ENCODE data around the gene NELL1. TPM values are rescaled to one million over a fixed set of nuclear protein-coding genes. Genes with fewer than 3 reads are reported as not detected.

NELL1 gene
- total and polyA plus RNA-seq, 2 experiments from 2014 or later: 1.6 TPM; not detected in 1

DNA sequence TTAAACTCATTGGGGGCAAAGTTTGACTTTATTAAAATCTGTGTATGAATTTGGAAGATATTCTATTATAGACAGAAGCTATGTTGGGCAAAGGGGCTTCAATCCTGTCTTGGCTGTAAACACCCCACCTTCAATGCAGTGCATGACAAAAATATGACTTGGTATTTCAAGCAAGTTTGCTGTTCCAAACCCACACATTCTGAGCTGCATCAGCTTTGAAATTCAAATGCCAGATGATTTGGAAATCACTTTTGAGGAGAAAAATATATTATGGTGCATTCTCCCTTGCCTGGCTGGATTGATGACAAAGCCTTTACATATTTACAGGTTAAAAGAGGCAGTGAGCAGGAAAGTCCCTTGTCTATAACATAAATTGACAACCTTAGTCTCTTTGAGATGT is 760.0 kb downstream of the NELL1 start:
- Histone ChIP-seq H3K4me1 (ENCODE audit: insufficient read depth) (no peaks in the 10 kb centered on the region), H3K27ac (ENCODE audit: low read depth) (no peak overlapping the region), H4K20me1 (replicated peaks; ENCODE audit: insufficient read depth) (no peaks in the 10 kb centered on the region), H3K4me3 (no peak overlapping the region), H3K27me3 (ENCODE audit: insufficient read depth) (no peaks in the 10 kb centered on the region), H3K9me2 (ENCODE audit: insufficient read depth) (no peaks in the 10 kb centered on the region), H3K36me3 (ENCODE audit: insufficient read depth) (no peaks in the 10 kb centered on the region), H2AFZ (no peak overlapping the region), H3K4me2 (no peak overlapping the region), H3K79me2 (replicated peaks; ENCODE audit: insufficient read depth) (no peaks in the 10 kb centered on the region), H3F3A (replicated peaks; ENCODE audit: low read depth) (no peaks in the 10 kb centered on the region)
- Mint-ChIP-seq H3K36me3 (ENCODE audit: low read depth) (no peaks in the 10 kb centered on the region), H3K4me3 (no peak overlapping the region), H3K27ac (no peak overlapping the region), H3K4me1 (peaks cover 3% of the 10 kb centered on the region; the same call in 1 of the 3 replicates), H3K9me3 (no peaks in the 10 kb centered on the region), H3K27me3 (ENCODE audit: insufficient read depth, low read depth, poor library complexity) (no peaks in the 10 kb centered on the region)
- no peak for DNase-seq (ENCODE audit: low spot score)
- no peak for TF ChIP-seq ZNF114 (CRISPR knock-in tag; IDR thresholded peaks at IDR 0.05)
- TF ChIP-seq POLR2AphosphoS5 (IDR thresholded peaks at IDR 0.05; ENCODE audit: low read depth): no peak
- no peak for ATAC-seq

DNA sequence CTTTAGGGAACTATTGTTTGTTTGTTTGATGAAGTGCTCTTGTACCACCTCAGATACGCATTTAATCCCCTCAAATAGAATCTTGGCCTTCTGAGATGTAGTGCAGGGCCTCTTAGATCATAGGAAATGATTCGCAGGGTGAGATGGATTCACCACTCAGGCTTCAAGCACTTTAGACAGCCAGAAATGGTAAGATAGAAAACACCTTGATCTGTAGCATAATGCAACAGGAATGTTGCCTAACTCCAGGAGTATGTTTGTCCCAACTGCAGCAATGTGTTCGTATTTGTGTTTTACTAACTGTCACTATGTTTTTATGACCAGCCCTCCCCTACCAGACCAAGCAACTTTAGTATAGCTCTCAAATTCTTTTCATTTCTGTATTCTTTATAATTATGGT is 761.2 kb downstream of the NELL1 start:
- Histone ChIP-seq H2AFZ (no peak overlapping the region), H3K4me2 (no peak overlapping the region), H3K4me1 (ENCODE audit: insufficient read depth) (no peaks in the 10 kb centered on the region), H3K27me3 (ENCODE audit: insufficient read depth) (no peaks in the 10 kb centered on the region), H3F3A (replicated peaks; ENCODE audit: low read depth) (no peaks in the 10 kb centered on the region), H3K36me3 (ENCODE audit: insufficient read depth) (no peaks in the 10 kb centered on the region), H4K20me1 (replicated peaks; ENCODE audit: insufficient read depth) (no peaks in the 10 kb centered on the region), H3K9me2 (ENCODE audit: insufficient read depth) (no peaks in the 10 kb centered on the region), H3K79me2 (replicated peaks; ENCODE audit: insufficient read depth) (no peaks in the 10 kb centered on the region), H3K4me3 (no peak overlapping the region), H3K27ac (ENCODE audit: low read depth) (no peak overlapping the region)
- Mint-ChIP-seq H3K4me3 (no peak overlapping the region), H3K9me3 (no peaks in the 10 kb centered on the region), H3K27me3 (ENCODE audit: insufficient read depth, low read depth, poor library complexity) (no peaks in the 10 kb centered on the region), H3K36me3 (ENCODE audit: low read depth) (no peaks in the 10 kb centered on the region), H3K27ac (no peak overlapping the region), H3K4me1 (peaks cover 3% of the 10 kb centered on the region; the same call in 1 of the 3 replicates)
- ATAC-seq: no peak
- no peak for DNase-seq (ENCODE audit: low spot score)
- TF ChIP-seq NANOG (IDR thresholded peaks at IDR 0.05; ENCODE audit: borderline replicate concordance): no peak
- TF ChIP-seq, protein P1, sequence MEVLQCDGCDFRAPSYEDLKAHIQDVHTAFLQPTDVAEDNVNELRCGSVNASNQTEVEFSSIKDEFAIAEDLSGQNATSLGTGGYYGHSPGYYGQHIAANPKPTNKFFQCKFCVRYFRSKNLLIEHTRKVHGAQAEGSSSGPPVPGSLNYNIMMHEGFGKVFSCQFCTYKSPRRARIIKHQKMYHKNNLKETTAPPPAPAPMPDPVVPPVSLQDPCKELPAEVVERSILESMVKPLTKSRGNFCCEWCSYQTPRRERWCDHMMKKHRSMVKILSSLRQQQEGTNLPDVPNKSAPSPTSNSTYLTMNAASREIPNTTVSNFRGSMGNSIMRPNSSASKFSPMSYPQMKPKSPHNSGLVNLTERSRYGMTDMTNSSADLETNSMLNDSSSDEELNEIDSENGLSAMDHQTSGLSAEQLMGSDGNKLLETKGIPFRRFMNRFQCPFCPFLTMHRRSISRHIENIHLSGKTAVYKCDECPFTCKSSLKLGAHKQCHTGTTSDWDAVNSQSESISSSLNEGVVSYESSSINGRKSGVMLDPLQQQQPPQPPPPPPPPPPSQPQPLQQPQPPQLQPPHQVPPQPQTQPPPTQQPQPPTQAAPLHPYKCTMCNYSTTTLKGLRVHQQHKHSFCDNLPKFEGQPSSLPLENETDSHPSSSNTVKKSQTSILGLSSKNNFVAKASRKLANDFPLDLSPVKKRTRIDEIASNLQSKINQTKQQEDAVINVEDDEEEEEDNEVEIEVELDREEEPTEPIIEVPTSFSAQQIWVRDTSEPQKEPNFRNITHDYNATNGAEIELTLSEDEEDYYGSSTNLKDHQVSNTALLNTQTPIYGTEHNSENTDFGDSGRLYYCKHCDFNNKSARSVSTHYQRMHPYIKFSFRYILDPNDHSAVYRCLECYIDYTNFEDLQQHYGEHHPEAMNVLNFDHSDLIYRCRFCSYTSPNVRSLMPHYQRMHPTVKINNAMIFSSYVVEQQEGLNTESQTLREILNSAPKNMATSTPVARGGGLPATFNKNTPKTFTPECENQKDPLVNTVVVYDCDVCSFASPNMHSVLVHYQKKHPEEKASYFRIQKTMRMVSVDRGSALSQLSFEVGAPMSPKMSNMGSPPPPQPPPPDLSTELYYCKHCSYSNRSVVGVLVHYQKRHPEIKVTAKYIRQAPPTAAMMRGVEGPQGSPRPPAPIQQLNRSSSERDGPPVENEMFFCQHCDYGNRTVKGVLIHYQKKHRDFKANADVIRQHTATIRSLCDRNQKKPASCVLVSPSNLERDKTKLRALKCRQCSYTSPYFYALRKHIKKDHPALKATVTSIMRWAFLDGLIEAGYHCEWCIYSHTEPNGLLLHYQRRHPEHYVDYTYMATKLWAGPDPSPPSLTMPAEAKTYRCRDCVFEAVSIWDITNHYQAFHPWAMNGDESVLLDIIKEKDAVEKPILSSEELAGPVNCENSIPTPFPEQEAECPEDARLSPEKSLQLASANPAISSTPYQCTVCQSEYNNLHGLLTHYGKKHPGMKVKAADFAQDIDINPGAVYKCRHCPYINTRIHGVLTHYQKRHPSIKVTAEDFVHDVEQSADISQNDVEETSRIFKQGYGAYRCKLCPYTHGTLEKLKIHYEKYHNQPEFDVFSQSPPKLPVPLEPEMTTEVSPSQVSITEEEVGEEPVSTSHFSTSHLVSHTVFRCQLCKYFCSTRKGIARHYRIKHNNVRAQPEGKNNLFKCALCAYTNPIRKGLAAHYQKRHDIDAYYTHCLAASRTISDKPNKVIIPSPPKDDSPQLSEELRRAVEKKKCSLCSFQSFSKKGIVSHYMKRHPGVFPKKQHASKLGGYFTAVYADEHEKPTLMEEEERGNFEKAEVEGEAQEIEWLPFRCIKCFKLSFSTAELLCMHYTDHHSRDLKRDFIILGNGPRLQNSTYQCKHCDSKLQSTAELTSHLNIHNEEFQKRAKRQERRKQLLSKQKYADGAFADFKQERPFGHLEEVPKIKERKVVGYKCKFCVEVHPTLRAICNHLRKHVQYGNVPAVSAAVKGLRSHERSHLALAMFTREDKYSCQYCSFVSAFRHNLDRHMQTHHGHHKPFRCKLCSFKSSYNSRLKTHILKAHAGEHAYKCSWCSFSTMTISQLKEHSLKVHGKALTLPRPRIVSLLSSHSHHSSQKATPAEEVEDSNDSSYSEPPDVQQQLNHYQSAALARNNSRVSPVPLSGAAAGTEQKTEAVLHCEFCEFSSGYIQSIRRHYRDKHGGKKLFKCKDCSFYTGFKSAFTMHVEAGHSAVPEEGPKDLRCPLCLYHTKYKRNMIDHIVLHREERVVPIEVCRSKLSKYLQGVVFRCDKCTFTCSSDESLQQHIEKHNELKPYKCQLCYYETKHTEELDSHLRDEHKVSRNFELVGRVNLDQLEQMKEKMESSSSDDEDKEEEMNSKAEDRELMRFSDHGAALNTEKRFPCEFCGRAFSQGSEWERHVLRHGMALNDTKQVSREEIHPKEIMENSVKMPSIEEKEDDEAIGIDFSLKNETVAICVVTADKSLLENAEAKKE (CRISPR knock-in tag; IDR thresholded peaks at IDR 0.05): no peak
- TF ChIP-seq ZNF331 (CRISPR knock-in tag; IDR thresholded peaks at IDR 0.05; ENCODE audit: low read depth): no peak
- TF ChIP-seq EZH2phosphoT487 (IDR thresholded peaks at IDR 0.05; ENCODE audit: unreplicated experiment): no peak
- TF ChIP-seq EZH2 (IDR thresholded peaks at IDR 0.05; ENCODE audit: low read depth, unreplicated experiment): no peak
- no peak for TF ChIP-seq ZNF114 (CRISPR knock-in tag; IDR thresholded peaks at IDR 0.05)
- no peak for TF ChIP-seq STAT1 (IDR thresholded peaks at IDR 0.05; ENCODE audit: unreplicated experiment)
- TF ChIP-seq, protein P2, sequence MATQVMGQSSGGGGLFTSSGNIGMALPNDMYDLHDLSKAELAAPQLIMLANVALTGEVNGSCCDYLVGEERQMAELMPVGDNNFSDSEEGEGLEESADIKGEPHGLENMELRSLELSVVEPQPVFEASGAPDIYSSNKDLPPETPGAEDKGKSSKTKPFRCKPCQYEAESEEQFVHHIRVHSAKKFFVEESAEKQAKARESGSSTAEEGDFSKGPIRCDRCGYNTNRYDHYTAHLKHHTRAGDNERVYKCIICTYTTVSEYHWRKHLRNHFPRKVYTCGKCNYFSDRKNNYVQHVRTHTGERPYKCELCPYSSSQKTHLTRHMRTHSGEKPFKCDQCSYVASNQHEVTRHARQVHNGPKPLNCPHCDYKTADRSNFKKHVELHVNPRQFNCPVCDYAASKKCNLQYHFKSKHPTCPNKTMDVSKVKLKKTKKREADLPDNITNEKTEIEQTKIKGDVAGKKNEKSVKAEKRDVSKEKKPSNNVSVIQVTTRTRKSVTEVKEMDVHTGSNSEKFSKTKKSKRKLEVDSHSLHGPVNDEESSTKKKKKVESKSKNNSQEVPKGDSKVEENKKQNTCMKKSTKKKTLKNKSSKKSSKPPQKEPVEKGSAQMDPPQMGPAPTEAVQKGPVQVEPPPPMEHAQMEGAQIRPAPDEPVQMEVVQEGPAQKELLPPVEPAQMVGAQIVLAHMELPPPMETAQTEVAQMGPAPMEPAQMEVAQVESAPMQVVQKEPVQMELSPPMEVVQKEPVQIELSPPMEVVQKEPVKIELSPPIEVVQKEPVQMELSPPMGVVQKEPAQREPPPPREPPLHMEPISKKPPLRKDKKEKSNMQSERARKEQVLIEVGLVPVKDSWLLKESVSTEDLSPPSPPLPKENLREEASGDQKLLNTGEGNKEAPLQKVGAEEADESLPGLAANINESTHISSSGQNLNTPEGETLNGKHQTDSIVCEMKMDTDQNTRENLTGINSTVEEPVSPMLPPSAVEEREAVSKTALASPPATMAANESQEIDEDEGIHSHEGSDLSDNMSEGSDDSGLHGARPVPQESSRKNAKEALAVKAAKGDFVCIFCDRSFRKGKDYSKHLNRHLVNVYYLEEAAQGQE (IDR thresholded peaks at IDR 0.05; ENCODE audit: unreplicated experiment): no peak
- no peak for TF ChIP-seq CREB1 (CRISPR knock-in tag; IDR thresholded peaks at IDR 0.05; ENCODE audit: low read depth)
- TF ChIP-seq POLR2AphosphoS5 (IDR thresholded peaks at IDR 0.05; ENCODE audit: low read depth): no peak
- no peak for TF ChIP-seq CTCF (conservative IDR thresholded peaks at IDR 0.05; ENCODE audit: low read depth in 2 of 2)
- TF ChIP-seq JUNB (IDR thresholded peaks at IDR 0.05; ENCODE audit: unreplicated experiment): no peak

All from GM23338 (cell line).